Measurements from ENCODE around the gene AK3. TPM values are rescaled to one million over a fixed set of nuclear protein-coding genes. Genes with fewer than 3 reads are reported as not detected.

The AK3 gene
- total RNA-seq, 4 donors from 2014 or later, result 57.9 to 129 (median 78.4) TPM

DNA sequence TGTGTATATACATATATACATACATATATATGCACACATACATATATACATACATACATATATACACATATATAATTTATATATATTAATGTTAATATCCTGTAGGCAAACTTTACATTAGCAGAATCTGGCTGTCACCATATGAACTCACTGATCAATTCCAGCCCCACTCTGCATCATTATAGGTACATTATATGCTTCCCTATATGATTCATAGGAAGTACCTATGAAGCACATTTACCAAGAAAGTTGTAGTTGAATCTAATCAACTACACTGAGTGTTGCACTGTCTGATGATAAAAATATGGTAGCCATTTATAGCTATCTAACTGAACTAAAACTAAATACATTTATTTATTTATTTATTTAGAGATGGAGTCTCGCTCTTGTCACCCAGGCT lies 69.3 kb downstream of the AK3 start:
- DNase-seq, result no peak
- TF ChIP-seq, protein P1, sequence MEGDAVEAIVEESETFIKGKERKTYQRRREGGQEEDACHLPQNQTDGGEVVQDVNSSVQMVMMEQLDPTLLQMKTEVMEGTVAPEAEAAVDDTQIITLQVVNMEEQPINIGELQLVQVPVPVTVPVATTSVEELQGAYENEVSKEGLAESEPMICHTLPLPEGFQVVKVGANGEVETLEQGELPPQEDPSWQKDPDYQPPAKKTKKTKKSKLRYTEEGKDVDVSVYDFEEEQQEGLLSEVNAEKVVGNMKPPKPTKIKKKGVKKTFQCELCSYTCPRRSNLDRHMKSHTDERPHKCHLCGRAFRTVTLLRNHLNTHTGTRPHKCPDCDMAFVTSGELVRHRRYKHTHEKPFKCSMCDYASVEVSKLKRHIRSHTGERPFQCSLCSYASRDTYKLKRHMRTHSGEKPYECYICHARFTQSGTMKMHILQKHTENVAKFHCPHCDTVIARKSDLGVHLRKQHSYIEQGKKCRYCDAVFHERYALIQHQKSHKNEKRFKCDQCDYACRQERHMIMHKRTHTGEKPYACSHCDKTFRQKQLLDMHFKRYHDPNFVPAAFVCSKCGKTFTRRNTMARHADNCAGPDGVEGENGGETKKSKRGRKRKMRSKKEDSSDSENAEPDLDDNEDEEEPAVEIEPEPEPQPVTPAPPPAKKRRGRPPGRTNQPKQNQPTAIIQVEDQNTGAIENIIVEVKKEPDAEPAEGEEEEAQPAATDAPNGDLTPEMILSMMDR (IDR thresholded peaks at IDR 0.05), result no peak
- TF ChIP-seq POLR2A (IDR thresholded peaks at IDR 0.05), result no peak
- Histone ChIP-seq H3K27me3 (no peaks in the 10 kb centered on the region), H3K27ac (no peak overlapping the region), H3K36me3 (no peaks in the 10 kb centered on the region), H3K4me3 (no peak overlapping the region), H3K4me1 (no peaks in the 10 kb centered on the region), H3K9me3 (no peaks in the 10 kb centered on the region)
- intact Hi-C loops (cut with DNase I; ENCODE audit: low total_unique reads), result loop anchor here (10.0 kb wide), 1 partner anchor 73 kb away; the partner anchor contains the start of gene AK3

GRCh38 chr9:4670591-4670990 lies 70.4 kb downstream of the AK3 start:
- no peaks in the 10 kb centered on the region for H3K4me1 ChIP-seq
- DNase-seq, result no peak
- H3K27me3 ChIP-seq, result no peaks in the 10 kb centered on the region
- no peak overlapping the region for H3K27ac ChIP-seq
- H3K36me3 ChIP-seq, result no peaks in the 10 kb centered on the region
- TF ChIP-seq POLR2A (IDR thresholded peaks at IDR 0.05), result no peak
- TF ChIP-seq, protein P1 (IDR thresholded peaks at IDR 0.05), result no peak
- intact Hi-C loops (cut with DNase I; ENCODE audit: low total_unique reads), result loop anchor here (10.0 kb wide), 1 partner anchor 74 kb away; the partner anchor contains the start of gene AK3
- H3K9me3 ChIP-seq, result no peaks in the 10 kb centered on the region
- H3K4me3 ChIP-seq, result no peak overlapping the region

GRCh38 chr9:4669890-4670289 lies 71.1 kb downstream of the AK3 start:
- H3K27me3 ChIP-seq, result no peaks in the 10 kb centered on the region
- H3K4me1 ChIP-seq, result no peaks in the 10 kb centered on the region
- DNase-seq, result no peak
- no peak overlapping the region for H3K4me3 ChIP-seq
- TF ChIP-seq, protein P1 (IDR thresholded peaks at IDR 0.05), result no peak
- TF ChIP-seq POLR2A (IDR thresholded peaks at IDR 0.05), result no peak
- H3K27ac ChIP-seq, result no peak overlapping the region
- no peaks in the 10 kb centered on the region for H3K9me3 ChIP-seq
- intact Hi-C loops (cut with DNase I; ENCODE audit: low total_unique reads), result loop anchor here (10.0 kb wide), 1 partner anchor 75 kb away; the partner anchor contains the start of gene AK3
- H3K36me3 ChIP-seq, result no peaks in the 10 kb centered on the region

GRCh38 chr9:4668604-4669003 lies 72.4 kb downstream of the AK3 start:
- Histone ChIP-seq H3K36me3 (no peaks in the 10 kb centered on the region), H3K4me3 (no peak overlapping the region), H3K4me1 (no peaks in the 10 kb centered on the region), H3K27ac (no peak overlapping the region), H3K9me3 (no peaks in the 10 kb centered on the region), H3K27me3 (no peaks in the 10 kb centered on the region)
- intact Hi-C loops (cut with DNase I; ENCODE audit: low total_unique reads), result no loop called here
- TF ChIP-seq, protein P1 (IDR thresholded peaks at IDR 0.05), result no peak
- TF ChIP-seq POLR2A (IDR thresholded peaks at IDR 0.05), result no peak
- no peak for DNase-seq

DNA sequence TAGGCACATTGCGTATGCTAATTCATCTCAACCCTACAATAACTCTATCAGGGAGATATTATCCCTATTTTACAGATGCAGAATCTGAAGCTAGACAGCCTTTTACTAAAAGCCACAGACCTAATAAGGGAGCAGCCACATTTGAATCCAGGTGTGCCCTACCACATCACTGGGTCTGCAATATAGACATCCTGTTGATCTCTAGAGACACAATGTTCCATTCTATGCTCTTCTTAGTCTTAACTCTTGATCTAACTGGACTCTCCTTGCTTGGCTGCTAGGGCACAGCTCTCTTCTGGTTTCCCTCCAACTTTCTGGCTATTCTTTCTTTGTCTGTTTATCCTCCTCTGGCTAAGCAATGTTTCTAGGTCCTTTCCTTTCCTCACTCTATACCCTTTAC lies 73.3 kb downstream of the AK3 start:
- intact Hi-C loops (cut with DNase I; ENCODE audit: low total_unique reads), result no loop called here
- no peak overlapping the region for H3K4me3 ChIP-seq
- no peak for DNase-seq

More for the DNA sequence above, 73.3 kb downstream of the AK3 start:
- Histone ChIP-seq H3K36me3 (no peaks in the 10 kb centered on the region), H3K27me3 (no peaks in the 10 kb centered on the region), H3K4me1 (no peaks in the 10 kb centered on the region), H3K9me3 (no peaks in the 10 kb centered on the region), H3K27ac (no peak overlapping the region)
- TF ChIP-seq, protein P1 (IDR thresholded peaks at IDR 0.05), result no peak
- TF ChIP-seq POLR2A (IDR thresholded peaks at IDR 0.05), result no peak
